Stomach (tissue), 4 donors: ENCODE data around the gene RING1.

Source experiments
- EP300 ChIP-seq: sonication (generic); formaldehyde crosslinking; IDR thresholded peaks from one replicate; pipeline ENCODE4 v1.6.1; 2017; ENCODE audit warnings: antibody characterized with exemption
- TF ChIP-seq, protein P1 (sequence below), 7 experiments: fragments of 450-650 bp in 4 of 7; fragments of 200-600 bp in 3 of 7; sonication (generic) in 3 of 7; IDR thresholded peaks; one replicate each; pipeline ENCODE4 v1.5.1; 2016 to 2019; ENCODE audit warnings: antibody characterized with exemption in 7 of 7, control low read depth in 2 of 7, mild to moderate bottlenecking in 1 of 7

DNA sequence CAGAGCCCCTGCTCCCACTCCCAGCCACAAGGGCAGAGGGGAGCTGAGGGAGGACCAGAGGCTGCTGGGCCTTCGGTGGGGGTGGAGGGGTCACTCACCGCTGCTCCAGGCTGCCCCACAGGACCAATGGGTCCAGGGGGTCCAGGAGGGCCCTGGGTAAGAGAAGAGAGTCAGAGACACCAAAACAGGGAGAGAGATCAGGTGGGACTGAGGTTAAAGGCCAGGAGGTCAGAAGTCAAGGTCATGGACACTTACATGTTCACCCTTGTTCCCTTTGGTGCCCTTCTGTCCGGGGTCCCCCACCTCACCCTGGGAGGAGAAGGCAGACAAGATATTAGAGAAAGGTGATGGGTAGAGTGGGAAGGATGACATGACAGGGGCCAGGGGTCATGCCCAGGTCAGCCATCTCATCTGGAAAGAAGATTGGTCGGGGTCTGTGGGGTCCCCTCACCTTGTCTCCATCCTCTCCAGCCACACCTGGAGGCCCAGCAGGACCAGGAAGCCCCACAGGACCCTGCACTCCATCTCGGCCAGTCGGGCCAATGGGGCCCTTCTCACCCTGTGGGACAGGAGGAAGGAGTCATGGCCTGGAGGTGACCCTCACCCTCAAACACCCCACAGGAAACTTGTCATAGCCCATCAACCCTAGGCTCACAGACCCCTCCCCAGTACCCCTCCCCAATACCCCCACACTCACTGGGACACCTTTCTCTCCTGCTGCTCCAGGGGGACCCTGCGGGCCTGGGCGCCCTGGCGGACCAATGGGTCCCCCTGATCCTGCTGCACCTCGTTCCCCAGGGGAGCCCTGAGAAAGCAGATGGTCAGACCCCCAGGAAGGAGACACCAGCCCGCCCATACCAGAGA lies 37.1 kb upstream of the RING1 start:
- TF ChIP-seq, protein P1, sequence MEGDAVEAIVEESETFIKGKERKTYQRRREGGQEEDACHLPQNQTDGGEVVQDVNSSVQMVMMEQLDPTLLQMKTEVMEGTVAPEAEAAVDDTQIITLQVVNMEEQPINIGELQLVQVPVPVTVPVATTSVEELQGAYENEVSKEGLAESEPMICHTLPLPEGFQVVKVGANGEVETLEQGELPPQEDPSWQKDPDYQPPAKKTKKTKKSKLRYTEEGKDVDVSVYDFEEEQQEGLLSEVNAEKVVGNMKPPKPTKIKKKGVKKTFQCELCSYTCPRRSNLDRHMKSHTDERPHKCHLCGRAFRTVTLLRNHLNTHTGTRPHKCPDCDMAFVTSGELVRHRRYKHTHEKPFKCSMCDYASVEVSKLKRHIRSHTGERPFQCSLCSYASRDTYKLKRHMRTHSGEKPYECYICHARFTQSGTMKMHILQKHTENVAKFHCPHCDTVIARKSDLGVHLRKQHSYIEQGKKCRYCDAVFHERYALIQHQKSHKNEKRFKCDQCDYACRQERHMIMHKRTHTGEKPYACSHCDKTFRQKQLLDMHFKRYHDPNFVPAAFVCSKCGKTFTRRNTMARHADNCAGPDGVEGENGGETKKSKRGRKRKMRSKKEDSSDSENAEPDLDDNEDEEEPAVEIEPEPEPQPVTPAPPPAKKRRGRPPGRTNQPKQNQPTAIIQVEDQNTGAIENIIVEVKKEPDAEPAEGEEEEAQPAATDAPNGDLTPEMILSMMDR (IDR thresholded peaks at IDR 0.05): no peak
- no peak for TF ChIP-seq EP300
